ENCODE data around the gene C14orf119. TPM values are rescaled to one million over a fixed set of nuclear protein-coding genes. Genes with fewer than 3 reads are reported as not detected.

Gene C14orf119
- total RNA-seq, 1 experiment from 2014 or later: 46.8 TPM

GRCh38 chr14:23145794-23146350 lies 50.6 kb downstream of the C14orf119 start:
- BruUV-seq (replicated peaks): no TSS peak
- H3K9me2 ChIP-seq (ENCODE audit: insufficient read depth): no peaks in the 10 kb centered on the region
- peaks cover 0 to 6% of the 10 kb centered on the region in 2 experiments; a peak in 2 of 4 replicates for H3K4me1 ChIP-seq (ENCODE audit: control insufficient read depth in 1 of 2, insufficient read depth in 2 of 2, low read length in 2 of 2)
- H3K27me3 ChIP-seq (ENCODE audit: insufficient read depth, low read length): no peaks in the 10 kb centered on the region
- intact Hi-C loops (cut with micrococcal nuclease): no loop called here
- no peak overlapping the region for H3K4me2 ChIP-seq (ENCODE audit: low read length)
- H2AFZ ChIP-seq (ENCODE audit: low read depth, low read length, poor library complexity, severe bottlenecking): no peak overlapping the region
- H3K36me3 ChIP-seq (ENCODE audit: control insufficient read depth in 1 of 2, insufficient read depth in 2 of 2, low read length in 2 of 2): no peaks in the 10 kb centered on the region
- no peaks in the 10 kb centered on the region for H4K20me1 ChIP-seq (ENCODE audit: insufficient read depth)
- H3K9ac ChIP-seq (ENCODE audit: low read length): no peak overlapping the region
- ATAC-seq (no peak), DNase-seq (ENCODE audit: low read depth, low spot score) (no peak)
- POLR2A ChIA-PET: no interaction called here
- CTCF ChIA-PET: no interaction called here
- H3K9me3 ChIP-seq (ENCODE audit: control insufficient read depth in 1 of 2, insufficient read depth in 1 of 2, low read depth in 1 of 2, low read length in 2 of 2): no peaks in the 10 kb centered on the region
- H3K27ac ChIP-seq (ENCODE audit: low read depth, low read length): no peak overlapping the region
- RAD21 ChIA-PET (ENCODE audit: low non-redundant PET in 1 of 2, low total read pairs in 2 of 2, uncharacterized antibody in 2 of 2, unreplicated experiment in 2 of 2): no interaction called here
- TF ChIP-seq TCF7L2 (IDR thresholded peaks at IDR 0.05; ENCODE audit: borderline replicate concordance, extremely low read depth, insufficient read depth, insufficient read length): no peak
- no peak for TF ChIP-seq EZH2 (IDR thresholded peaks at IDR 0.05)
- TF ChIP-seq SRF (IDR thresholded peaks at IDR 0.05; ENCODE audit: low read depth): no peak
- no peaks in the 10 kb centered on the region for H3K79me2 ChIP-seq (ENCODE audit: insufficient read depth, low read length)
- no peak overlapping the region for H3K4me3 ChIP-seq (replicated peaks in 1 of 2; ENCODE audit: low read depth in 1 of 2, low read length in 2 of 2)

GRCh38 chr14:23146351-23146910 lies 51.1 kb downstream of the C14orf119 start:
- Histone ChIP-seq H3K4me3 (replicated peaks in 1 of 2; ENCODE audit: low read depth in 1 of 2, low read length in 2 of 2) (no peak overlapping the region), H3K4me2 (ENCODE audit: low read length) (no peak overlapping the region), H2AFZ (ENCODE audit: low read depth, low read length, poor library complexity, severe bottlenecking) (no peak overlapping the region)

More at GRCh38 chr14:23146351-23146910, 51.1 kb downstream of the C14orf119 start:
- no peak overlapping the region for H3K27ac ChIP-seq (ENCODE audit: low read depth, low read length)
- no peaks in the 10 kb centered on the region for H3K27me3 ChIP-seq (ENCODE audit: insufficient read depth, low read length)
- BruUV-seq (replicated peaks): no TSS peak
- intact Hi-C loops (cut with micrococcal nuclease): no loop called here
- no peak for TF ChIP-seq EGR1 (IDR thresholded peaks at IDR 0.05; ENCODE audit: low read depth)
- no peak for TF ChIP-seq CBX3 (IDR thresholded peaks at IDR 0.05; ENCODE audit: low read depth)
- TF ChIP-seq ELF1 (IDR thresholded peaks at IDR 0.05; ENCODE audit: borderline replicate concordance, low read depth): no peak
- peaks cover 0 to 6% of the 10 kb centered on the region in 2 experiments; a peak in 2 of 4 replicates for H3K4me1 ChIP-seq (ENCODE audit: control insufficient read depth in 1 of 2, insufficient read depth in 2 of 2, low read length in 2 of 2)
- no peaks in the 10 kb centered on the region for H3K9me2 ChIP-seq (ENCODE audit: insufficient read depth)
- DNase-seq (ENCODE audit: low read depth, low spot score): no peak
- CTCF ChIA-PET: no interaction called here
- RAD21 ChIA-PET (ENCODE audit: low non-redundant PET in 1 of 2, low total read pairs in 2 of 2, uncharacterized antibody in 2 of 2, unreplicated experiment in 2 of 2): no interaction called here
- POLR2A ChIA-PET: no interaction called here
- H3K36me3 ChIP-seq (ENCODE audit: control insufficient read depth in 1 of 2, insufficient read depth in 2 of 2, low read length in 2 of 2): no peaks in the 10 kb centered on the region
- no peak overlapping the region for H3K9ac ChIP-seq (ENCODE audit: low read length)
- H4K20me1 ChIP-seq (ENCODE audit: insufficient read depth): no peaks in the 10 kb centered on the region
- no peaks in the 10 kb centered on the region for H3K9me3 ChIP-seq (ENCODE audit: control insufficient read depth in 1 of 2, insufficient read depth in 1 of 2, low read depth in 1 of 2, low read length in 2 of 2)
- no peak for ATAC-seq
- H3K79me2 ChIP-seq (ENCODE audit: insufficient read depth, low read length): no peaks in the 10 kb centered on the region

Data from HCT116 (cell line).